ENCODE results near the gene ABHD10.

ABHD10 gene

DNA sequence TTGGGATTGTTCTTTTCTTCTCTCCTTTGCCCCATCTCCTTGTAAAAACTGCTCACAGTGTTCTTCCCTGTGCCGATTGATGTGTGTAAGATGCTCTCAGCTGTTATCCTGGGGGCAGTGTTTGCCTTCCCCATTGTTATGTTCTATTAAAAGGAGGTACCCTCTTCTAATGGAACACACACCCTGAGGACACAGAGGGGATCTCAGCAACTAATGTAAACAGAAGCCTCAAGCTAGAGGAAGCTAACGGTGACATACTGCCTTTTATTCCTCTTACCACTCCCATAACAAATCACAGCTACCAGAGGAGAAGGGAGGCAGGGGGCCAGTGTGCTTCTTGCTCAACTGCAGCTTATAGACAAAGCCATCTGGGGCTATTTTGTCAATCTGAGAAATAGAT lies 22.1 kb downstream of the ABHD10 start:
- no peak for DNase-seq (ENCODE audit: low spot score)

- DNase-seq (ENCODE audit: low spot score): no peak
These were observed 22.7 kb downstream of the ABHD10 start for GRCh38 chr3:112001526-112001925.

DNA sequence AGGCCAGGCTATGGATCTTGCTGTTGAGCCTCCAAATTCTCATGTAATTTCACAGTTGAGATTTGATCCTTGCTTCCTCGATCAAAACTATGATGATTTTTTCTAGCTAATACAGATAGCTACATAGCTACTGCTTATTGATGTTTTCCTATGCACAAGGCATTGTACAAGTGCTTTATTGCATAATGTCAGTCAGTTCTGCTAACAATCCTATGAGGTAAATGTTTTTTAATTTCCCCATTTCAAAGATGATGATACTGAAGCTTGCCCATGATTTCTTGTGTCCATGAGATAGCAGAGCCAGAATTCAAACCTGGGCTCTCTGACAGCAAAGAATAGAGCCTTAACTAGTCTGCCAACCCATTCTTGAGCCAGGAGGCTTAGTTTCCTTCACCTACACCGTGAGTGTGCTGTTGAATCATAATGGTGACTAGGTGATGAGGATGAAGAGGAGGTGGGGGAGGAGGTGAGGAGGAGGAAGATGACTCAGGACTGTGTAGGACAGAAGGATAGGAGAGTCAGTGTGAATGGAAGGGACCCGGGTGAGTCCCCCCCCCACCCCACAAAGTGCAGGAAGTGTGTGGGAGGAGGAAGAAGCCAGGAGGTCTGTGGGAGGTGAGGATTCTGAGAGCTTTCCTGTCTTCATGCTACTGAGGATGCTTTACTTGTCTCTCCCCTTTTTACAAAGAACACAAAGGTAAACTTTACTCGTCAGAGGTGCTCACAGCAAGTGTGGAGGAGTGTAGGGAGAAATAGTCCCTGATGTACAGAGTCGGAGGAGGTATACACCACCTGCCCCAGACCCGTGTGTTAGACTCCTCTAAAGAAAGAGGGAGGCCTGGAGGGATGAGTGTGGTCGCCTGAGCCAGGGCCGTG lies 23.5 kb downstream of the ABHD10 start:
- DNase-seq (ENCODE audit: low spot score): no peak

GRCh38 chr3:112003321-112004080 lies 24.7 kb downstream of the ABHD10 start:
- DNase-seq (ENCODE audit: low spot score): no peak

- no peak for DNase-seq (ENCODE audit: low spot score)
These were observed 25.4 kb downstream of the ABHD10 start for GRCh38 chr3:112004187-112004586.

DNA sequence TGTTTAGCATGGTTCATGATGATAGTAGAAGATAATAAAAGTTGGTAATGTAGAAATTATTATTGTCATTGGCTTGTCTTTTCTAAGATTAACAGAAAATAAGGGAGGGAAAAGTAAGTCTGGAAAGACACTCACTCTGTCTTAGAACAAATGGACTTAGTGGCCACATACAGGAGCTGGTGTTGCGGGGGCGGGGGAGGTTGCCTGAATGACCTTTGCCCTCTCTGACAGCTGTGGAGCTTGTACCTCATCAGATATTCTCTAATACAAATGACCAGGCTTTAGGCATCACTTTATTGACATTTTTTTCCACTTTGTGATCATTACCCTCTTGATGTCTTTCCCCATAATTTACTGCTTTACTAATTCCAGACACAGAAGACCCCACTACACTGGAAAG lies 25.8 kb downstream of the ABHD10 start:
- DNase-seq (ENCODE audit: low spot score): no peak

- DNase-seq (ENCODE audit: low spot score): no peak
These were observed 26.4 kb downstream of the ABHD10 start for GRCh38 chr3:112005091-112005672.

- no peak for DNase-seq (ENCODE audit: low spot score)
These were observed 28.8 kb downstream of the ABHD10 start for GRCh38 chr3:112007633-112008032.

DNA sequence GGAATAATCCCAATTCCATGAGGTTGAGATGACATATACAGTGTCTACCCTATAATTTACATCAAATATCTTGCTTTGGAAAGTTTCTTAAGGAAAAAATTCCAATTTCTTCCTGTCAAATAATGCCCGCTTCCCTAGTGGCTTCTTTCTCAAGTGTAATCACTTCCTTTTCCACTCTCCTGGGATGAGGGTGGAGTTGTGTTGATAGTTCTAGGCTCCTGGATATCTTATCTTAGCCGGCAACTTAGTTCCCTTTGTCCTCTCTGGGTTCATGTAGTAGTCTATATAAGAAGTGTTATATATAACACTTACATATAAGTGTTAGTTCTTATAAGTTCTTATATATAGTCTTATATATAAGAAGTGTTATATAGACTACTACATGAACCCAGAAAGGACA lies 30.8 kb downstream of the ABHD10 start:
- no peak for DNase-seq (ENCODE audit: low spot score)

DNA sequence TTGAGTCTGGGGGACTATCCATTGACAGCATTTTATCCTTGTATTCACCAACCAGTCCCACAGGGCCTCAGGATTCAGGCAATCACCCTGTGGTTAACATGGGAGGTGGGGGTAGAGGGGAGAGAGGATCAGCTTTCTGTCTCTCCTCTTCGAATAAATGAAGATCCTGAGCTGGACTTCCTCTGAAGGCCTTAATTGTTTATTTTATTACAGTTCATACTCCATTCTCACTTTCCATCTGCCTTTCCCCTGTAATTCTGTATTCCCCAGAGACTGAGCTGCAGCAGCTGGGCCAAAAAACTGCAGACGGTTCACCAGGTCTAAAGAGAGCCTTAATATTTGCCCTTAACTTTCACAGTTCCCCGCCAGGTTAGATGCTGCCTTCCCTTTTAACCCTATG lies 31.8 kb downstream of the ABHD10 start:
- no peak for DNase-seq (ENCODE audit: low spot score)

DNA sequence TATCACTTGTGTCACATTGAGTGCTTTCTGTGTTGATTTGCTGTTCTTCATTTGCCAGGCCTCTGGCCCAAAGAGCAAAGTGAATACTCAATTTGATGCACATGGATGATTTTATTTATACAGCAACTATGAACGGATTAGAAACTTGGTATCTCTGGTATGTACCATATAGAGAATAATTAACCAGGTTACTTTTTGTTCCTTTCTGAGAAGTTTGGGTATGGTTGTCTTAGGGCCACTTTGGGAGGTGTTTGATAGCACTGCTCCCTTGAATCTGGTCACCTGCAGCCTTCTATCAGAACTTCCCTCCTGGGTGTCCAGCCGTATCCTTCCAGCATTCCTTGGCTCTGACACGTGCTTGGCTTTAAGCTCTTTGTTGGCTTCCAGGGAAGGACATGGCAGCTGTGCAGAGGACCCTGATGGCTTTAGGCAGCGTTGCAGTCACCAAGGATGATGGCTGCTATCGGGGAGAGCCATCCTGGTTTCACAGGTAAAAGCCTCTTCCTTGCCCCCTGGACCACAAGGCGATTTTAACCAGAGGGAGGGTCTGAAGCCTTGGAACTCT lies 32.6 kb downstream of the ABHD10 start:
- DNase-seq (ENCODE audit: low spot score): no peak

GRCh38 chr3:112012205-112012992 lies 33.6 kb downstream of the ABHD10 start:
- no peak for DNase-seq (ENCODE audit: low spot score)

DNA sequence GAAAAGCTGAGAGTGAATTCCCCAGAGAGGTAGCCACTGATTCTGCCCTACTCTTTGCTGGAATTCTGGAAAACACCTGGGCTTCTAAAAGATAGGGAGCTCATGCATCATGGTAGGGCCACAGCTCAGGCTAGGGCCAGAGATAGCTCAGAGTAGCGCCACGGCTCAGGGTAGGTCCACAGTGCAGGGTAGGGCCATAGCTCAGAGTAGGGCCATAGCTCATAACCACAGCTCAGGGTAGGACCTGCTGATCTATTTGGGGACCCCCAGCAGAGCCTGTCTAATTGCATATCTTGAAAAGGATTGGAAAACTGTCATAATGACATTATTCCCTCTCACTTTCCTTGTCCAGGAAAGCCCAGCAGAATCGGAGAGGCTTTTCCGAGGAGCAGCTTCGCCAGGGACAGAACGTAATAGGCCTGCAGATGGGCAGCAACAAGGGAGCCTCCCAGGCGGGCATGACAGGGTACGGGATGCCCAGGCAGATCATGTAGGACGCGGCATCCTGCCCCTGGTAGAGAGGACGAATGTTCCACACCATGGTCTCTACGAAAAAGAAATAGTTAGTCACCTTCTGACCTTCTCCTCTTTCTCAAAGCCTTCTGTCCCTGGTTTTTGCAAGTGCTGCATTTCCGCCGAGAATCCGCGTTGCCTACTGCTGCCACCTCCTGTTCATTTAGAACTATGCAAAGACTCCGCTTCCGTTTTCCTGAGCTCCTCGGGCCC lies 34.4 kb downstream of the ABHD10 start:
- peak; percentile 46 for DNase-seq (ENCODE audit: low spot score)

- DNase-seq (ENCODE audit: low spot score): no peak
These were observed 34.9 kb downstream of the ABHD10 start for GRCh38 chr3:112013784-112014143.

- no peak for DNase-seq (ENCODE audit: low spot score)
These were observed 38.3 kb downstream of the ABHD10 start for GRCh38 chr3:112017091-112017490.

DNA sequence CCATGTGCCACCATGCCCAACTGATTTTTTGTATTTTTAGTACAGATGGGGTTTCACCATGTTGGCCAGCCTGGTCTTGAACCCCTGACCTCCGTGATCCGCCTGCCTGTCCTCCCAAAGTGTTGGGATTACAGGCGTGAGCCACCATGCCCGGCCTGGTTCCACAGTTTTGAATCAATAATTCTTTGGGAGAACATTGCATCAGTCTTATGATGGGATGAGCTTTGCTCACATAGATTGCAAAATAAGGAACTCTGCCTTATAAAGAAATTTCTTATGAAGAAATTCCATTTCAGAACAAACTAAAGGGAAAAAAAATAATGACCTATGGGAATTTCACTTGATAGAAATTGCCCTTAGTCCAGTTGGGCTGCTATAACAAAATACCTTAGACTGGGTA lies 39.9 kb downstream of the ABHD10 start:
- no peak for DNase-seq (ENCODE audit: low spot score)

GRCh38 chr3:112019716-112020115 lies 40.9 kb downstream of the ABHD10 start:
- DNase-seq (ENCODE audit: low spot score): no peak

DNA sequence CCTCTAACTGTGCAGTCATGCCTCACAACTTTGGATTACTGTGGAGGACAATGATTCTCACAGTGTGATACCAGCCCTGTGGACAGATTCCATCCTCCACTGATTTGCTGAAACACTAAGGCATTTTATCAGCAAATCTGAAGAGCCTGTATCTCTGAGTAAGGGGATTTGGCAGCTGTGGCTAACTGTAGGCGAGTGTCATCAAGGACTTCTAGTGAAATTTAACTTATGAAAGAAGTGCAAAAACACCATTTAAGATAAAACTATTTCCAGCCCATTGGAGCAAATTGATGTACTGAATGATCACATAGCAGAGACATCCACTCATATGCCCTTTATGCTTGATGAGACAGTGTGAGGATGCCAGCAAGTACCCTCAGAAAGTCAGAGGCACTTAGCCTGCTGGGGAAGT lies 41.9 kb downstream of the ABHD10 start:
- no peak for DNase-seq (ENCODE audit: low spot score)

DNA sequence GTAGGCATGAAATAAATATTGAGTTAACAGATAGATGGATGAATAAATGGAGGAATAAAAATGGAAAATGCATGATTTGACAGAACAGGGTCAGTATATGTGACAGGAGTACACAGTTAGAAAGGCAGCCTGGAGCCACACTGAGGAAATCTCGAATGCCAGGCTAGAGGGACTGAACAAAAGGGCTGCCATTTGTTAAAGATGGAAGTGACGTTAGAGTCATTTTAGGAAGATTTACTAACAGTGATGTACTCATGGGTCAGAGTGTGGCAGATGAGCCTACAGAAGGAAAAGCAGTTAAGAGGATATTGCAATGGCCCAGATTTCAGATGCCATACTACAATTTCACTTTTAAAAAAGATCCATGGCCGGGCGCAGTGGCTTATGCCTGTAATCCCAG lies 48.3 kb downstream of the ABHD10 start:
- DNase-seq (ENCODE audit: low spot score): no peak

DNA sequence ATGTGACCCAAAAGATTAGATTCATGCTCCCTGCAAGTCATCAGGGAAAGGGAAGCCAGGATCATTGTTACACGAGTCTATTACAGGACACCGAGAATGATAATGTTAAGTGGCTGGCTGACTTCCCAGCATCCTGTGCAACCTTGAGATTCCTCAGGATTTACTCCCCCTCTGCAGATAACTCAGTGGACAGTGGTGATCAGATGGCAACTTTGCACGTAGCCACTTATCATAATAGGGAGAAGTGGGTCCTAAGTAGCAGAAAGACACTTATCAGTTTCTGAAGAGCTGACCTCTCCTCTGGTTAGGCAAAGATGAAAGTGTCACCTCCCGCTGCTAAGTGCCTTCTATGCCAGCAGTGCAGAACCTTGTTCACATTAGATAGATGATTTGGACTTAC lies 49.0 kb downstream of the ABHD10 start:
- DNase-seq (ENCODE audit: low spot score): no peak

DNA sequence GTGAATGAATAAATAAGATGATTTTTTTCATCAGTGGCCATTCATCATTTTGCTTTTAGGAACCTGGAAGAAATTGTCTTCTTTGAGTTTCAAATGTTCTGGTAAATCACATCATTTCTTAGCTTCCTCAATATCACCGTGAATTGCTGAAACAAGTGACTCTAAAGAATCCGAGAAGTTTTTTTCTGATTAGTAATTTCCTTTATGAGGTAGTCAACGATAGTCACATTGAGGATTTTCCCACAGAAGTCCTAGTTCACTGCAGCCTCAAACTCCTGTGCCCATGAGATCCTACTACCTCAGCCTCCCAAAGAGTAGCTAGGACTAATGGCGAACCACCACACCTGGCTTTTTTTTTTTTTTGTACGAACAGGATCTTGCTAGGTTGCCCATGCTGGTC lies 52.1 kb downstream of the ABHD10 start:
- no peak for DNase-seq (ENCODE audit: low spot score)
